HepG2 (cell line): ENCODE measurements around the gene WDFY1. TPM values are rescaled to one million over a fixed set of nuclear protein-coding genes. Genes with fewer than 3 reads are reported as not detected.

ENCODE experiments used
- ATF4 ChIP-seq, 2 experiments: fragments of 450-650 bp in 1 of 2; sonication (generic) in 1 of 2; formaldehyde crosslinking; IDR thresholded peaks; 2 replicates each; pipeline versions ENCODE4 v1.5.0 to v1.8.0; 2020 to 2022; ENCODE audit warnings: mild to moderate bottlenecking in 1 of 2, missing genetic modification reagents in 1 of 2
- ETV5 ChIP-seq: IDR thresholded peaks from 2 replicates; pipeline ENCODE4 v1.6.1; 2018; ENCODE audit warnings: missing biosample characterization, missing genetic modification reagents, inconsistent platforms, borderline replicate concordance
- FOXO1 ChIP-seq: sonication (generic); formaldehyde crosslinking; IDR thresholded peaks from 2 replicates; pipeline ENCODE4 v1.4.0; 2020; ENCODE audit warnings: missing genetic modification reagents
- GZF1 ChIP-seq: sonication (generic); formaldehyde crosslinking; IDR thresholded peaks from 2 replicates; pipeline ENCODE4 v1.5.1; 2020; ENCODE audit warnings: mild to moderate bottlenecking, missing genetic modification reagents
- HNF1B ChIP-seq: sonication (generic); formaldehyde crosslinking; IDR thresholded peaks from 2 replicates; pipeline ENCODE4 v1.5.1; 2020; ENCODE audit warnings: mild to moderate bottlenecking, moderate library complexity, missing genetic modification reagents
- MIER3 ChIP-seq: IDR thresholded peaks from 2 replicates; pipeline ENCODE4 v1.6.1; 2016; ENCODE audit warnings: missing compliant biosample characterization, borderline replicate concordance
- PAXIP1 ChIP-seq: sonication (generic); formaldehyde crosslinking; conservative IDR thresholded peaks from 2 replicates; pipeline ENCODE4 v1.4.0; 2020; ENCODE audit warnings: mild to moderate bottlenecking, missing genetic modification reagents, moderate library complexity
- RFX1 ChIP-seq: fragments of 450-650 bp; IDR thresholded peaks from 2 replicates; pipeline ENCODE4 v1.6.1; 2017
- TERF1 ChIP-seq: sonication (generic); formaldehyde crosslinking; IDR thresholded peaks from 2 replicates; pipeline ENCODE4 v1.8.0; 2022; ENCODE audit warnings: mild to moderate bottlenecking, missing genetic modification reagents, moderate library complexity
- TGIF2 ChIP-seq: IDR thresholded peaks from 2 replicates; pipeline ENCODE4 v1.6.1; 2016; ENCODE audit warnings: control low read depth, missing compliant biosample characterization
- U2AF2 ChIP-seq: fragments of 200-400 bp; formaldehyde crosslinking; IDR thresholded peaks from 2 replicates; pipeline ENCODE4 v1.6.1; 2017; ENCODE audit warnings: low read depth, mild to moderate bottlenecking, low read length
- XRCC5 ChIP-seq: fragments of 200-400 bp; formaldehyde crosslinking; optimal IDR thresholded peaks from 2 replicates; pipeline ENCODE3; 2017; ENCODE audit warnings: mild to moderate bottlenecking, low read length
- ZBTB33 ChIP-seq: sonication (generic); formaldehyde crosslinking; IDR thresholded peaks from 2 replicates; pipeline ENCODE4 v1.4.0; 2020; ENCODE audit warnings: missing genetic modification reagents
- ZNF572 ChIP-seq: sonication (generic); formaldehyde crosslinking; IDR thresholded peaks from 2 replicates; pipeline ENCODE4 v1.5.1; 2020; ENCODE audit warnings: mild to moderate bottlenecking, missing genetic modification reagents
- ZNF777 ChIP-seq: sonication (generic); formaldehyde crosslinking; IDR thresholded peaks from 2 replicates; pipeline ENCODE4 v1.4.0; 2020; ENCODE audit warnings: missing genetic modification reagents
- ZNF839 ChIP-seq: sonication (generic); formaldehyde crosslinking; IDR thresholded peaks from 2 replicates; pipeline ENCODE4 v1.4.0; 2020; ENCODE audit warnings: missing genetic modification reagents, mild to moderate bottlenecking, borderline replicate concordance
- polyA plus RNA-seq, 8 experiments: library from polyadenylated mRNA; depleted of rRNA in 3 of 8; stranded (reverse) in 7 of 8; unstranded in 1 of 8; fragments of >200 nt; fragmentation: Illumina TruSeq in 4 of 8; extraction: Trizol in 4 of 8; gene quantifications; 2 replicates each; pipeline versions ENCODE4 v1.2.1 to v1.2.3, GENCODE V29; 2011 to 2016; ENCODE audit warnings: low read depth in 4 of 8, missing spikeins in 1 of 8, mixed read lengths in 1 of 8; ENCODE audit not compliant: insufficient read depth in 1 of 8
- total RNA-seq, 5 experiments: library from RNA; depleted of rRNA; stranded (reverse); fragments of >200 nt; fragmentation: Illumina TruSeq; extraction: Trizol; gene quantifications; 2 replicates each; pipeline ENCODE4 v1.2.3, GENCODE V29; 2016; ENCODE audit warnings: low read depth in 1 of 5

The WDFY1 gene
- total and polyA plus RNA-seq, 2 of the 13 experiments (the other 11 are each of a cell fraction or from before 2014, with no cell fraction given), result 77.0 to 78.4 TPM

GRCh38 chr2:223944703-223945531, at the start of gene WDFY1 (continued):
- TF ChIP-seq HNF1B (peak; percentile 92; the same call in 1 of the 2 replicates), RFX1 (no peak), ZNF777 (CRISPR knock-in tag) (peak; percentile 95), XRCC5 (peak; percentile 99), TERF1 (0 out of 2 replicates have a peak, but pooled peaks have one; percentile 14), ZNF572 (CRISPR knock-in tag) (no peak), ETV5 (peak; percentile 67), ATF4 (CRISPR knock-in tag; IDR thresholded peaks at IDR 0.05) (peak in 1 of 2 experiments; percentile 85; a peak in 2 of 4 replicates), TGIF2 (CRISPR knock-in tag) (peak; percentile 92; the same call in 1 of the 2 replicates), GZF1 (CRISPR knock-in tag) (peak; percentile 100), U2AF2 (no peak), FOXO1 (CRISPR knock-in tag) (peak; percentile 91), ZBTB33 (CRISPR knock-in tag) (peak; percentile 74; the same call in 1 of the 2 replicates), ZNF839 (CRISPR knock-in tag) (no peak), PAXIP1 (CRISPR knock-in tag) (peak; percentile 83), MIER3 (CRISPR knock-in tag) (peak; percentile 88; the same call in 1 of the 2 replicates)
